Progenitor cell of endocrine pancreas (in vitro differentiated cells): ENCODE measurements around the gene FGB. TPM values are rescaled to one million over a fixed set of nuclear protein-coding genes. Genes with fewer than 3 reads are reported as not detected.

Experiments used
- DNase-seq: peaks from one replicate; pipeline ENCODE4 v3.0.0; 2021; ENCODE audit warnings: low spot score; ENCODE audit not compliant: unreplicated experiment
- H3K27ac Mint-ChIP-seq: 2 replicates; pipeline ENCODE4 v1.8.0; 2021; ENCODE audit warnings: mild to moderate bottlenecking, moderate library complexity, mixed read lengths
- H3K27me3 Mint-ChIP-seq: 2 replicates; pipeline ENCODE4 v1.8.0; 2021; ENCODE audit warnings: mixed read lengths
- H3K36me3 Mint-ChIP-seq: 2 replicates; pipeline ENCODE4 v1.8.0; 2022; ENCODE audit warnings: mixed read lengths; ENCODE audit not compliant: insufficient read depth
- H3K4me1 Mint-ChIP-seq: 2 replicates; pipeline ENCODE4 v1.8.0; 2021; ENCODE audit warnings: low read depth, mixed read lengths
- H3K4me3 Mint-ChIP-seq: 2 replicates; pipeline ENCODE4 v1.8.0; 2021; ENCODE audit warnings: low read depth, mild to moderate bottlenecking, moderate library complexity, mixed read lengths
- H3K9me3 Mint-ChIP-seq: 2 replicates; pipeline ENCODE4 v1.8.0; 2021; ENCODE audit warnings: low read depth, mixed read lengths
- total RNA-seq: library from RNA; stranded (reverse); gene quantifications from 2 replicates; pipeline ENCODE4 v1.2.1, GENCODE V29; 2021
- TF ChIP-seq, protein P1 (sequence below): fragments of 200-600 bp; sonication (generic); IDR thresholded peaks from one replicate; pipeline ENCODE4 v1.5.0; 2021; ENCODE audit warnings: antibody characterized with exemption, mild to moderate bottlenecking; ENCODE audit not compliant: unreplicated experiment

The FGB gene
- total RNA-seq, 1 donor from 2014 or later = 37.7 TPM

DNA sequence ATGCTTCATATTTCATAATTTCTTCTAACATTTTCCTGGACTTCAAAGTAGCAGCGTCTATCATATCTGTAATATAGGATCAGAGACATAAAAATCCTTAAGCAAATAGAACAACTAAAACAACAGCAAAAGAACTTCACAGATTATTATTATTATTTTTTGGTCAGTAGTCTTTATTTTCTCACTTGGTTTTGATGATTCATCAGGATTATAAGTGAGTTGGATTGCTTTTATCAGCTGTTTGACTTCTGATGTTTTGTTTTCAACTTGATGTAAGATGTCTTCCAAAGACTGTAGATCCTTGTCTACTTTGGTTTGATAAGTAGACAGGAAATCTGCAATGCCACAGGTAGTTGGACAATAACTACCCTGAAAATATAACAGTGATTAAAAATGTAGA, 49.0 kb downstream of the FGB start:
- Mint-ChIP-seq H3K4me1 (peaks cover 19% of the 10 kb centered on the region), H3K27ac (no peak overlapping the region), H3K36me3 (peaks cover 1% of the 10 kb centered on the region), H3K4me3 (no peak overlapping the region), H3K27me3 (no peaks in the 10 kb centered on the region), H3K9me3 (no peaks in the 10 kb centered on the region)
- TF ChIP-seq, protein P1, sequence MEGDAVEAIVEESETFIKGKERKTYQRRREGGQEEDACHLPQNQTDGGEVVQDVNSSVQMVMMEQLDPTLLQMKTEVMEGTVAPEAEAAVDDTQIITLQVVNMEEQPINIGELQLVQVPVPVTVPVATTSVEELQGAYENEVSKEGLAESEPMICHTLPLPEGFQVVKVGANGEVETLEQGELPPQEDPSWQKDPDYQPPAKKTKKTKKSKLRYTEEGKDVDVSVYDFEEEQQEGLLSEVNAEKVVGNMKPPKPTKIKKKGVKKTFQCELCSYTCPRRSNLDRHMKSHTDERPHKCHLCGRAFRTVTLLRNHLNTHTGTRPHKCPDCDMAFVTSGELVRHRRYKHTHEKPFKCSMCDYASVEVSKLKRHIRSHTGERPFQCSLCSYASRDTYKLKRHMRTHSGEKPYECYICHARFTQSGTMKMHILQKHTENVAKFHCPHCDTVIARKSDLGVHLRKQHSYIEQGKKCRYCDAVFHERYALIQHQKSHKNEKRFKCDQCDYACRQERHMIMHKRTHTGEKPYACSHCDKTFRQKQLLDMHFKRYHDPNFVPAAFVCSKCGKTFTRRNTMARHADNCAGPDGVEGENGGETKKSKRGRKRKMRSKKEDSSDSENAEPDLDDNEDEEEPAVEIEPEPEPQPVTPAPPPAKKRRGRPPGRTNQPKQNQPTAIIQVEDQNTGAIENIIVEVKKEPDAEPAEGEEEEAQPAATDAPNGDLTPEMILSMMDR = no peak
- DNase-seq = no peak

DNA sequence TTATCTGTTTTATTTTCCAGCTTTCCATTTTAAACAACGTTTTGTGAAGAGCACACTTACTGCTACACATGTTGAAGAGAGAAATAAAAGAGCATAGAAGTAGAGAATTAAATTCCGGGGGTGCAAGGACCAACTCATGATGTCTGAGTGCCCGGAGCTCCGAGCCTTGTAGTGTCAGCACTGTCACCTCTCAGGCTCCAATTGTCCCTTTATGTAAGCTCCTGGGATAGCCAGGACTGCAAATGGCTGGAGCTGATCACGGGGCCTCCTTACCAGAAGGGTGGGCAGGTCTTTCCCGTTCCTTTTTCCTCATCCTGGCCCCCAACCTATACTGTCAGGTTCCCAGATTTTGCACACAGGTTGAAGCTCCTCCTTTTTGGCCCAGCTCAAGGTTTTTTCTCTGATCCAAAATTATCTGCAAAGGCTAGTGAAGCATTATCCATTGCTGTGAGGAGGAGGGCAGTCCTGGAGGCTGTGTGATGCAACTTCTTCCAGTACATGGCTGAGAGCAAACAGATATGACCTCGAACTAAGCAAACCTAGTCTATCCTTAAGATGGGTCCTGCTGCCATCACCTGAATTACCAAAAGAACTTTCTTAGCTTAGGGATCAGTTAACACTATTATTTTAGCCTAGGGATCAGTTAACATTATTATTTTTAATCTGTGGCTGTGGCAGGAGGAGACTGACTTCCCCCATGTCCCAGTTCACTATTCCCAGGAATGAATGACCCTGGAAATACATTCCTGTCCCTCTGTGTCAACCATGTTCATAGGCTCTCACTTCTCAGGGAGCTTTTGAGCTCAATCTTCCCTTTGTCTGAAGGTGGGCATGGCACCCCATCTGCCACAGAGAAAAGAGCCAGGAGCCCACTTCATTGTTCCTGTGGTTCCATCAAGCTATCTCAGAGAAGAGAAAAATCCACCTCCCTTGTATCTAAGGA, 49.9 kb downstream of the FGB start, which contains the start of gene FGG:
TSS of gene FGG (minus strand) at position 185 of the 943 bp plus-strand sequence. CDS start at position 138, 47 bp downstream.
- H3K27ac Mint-ChIP-seq = no peak within 1 kb of the TSS
- H3K27me3 Mint-ChIP-seq = no peaks in the 10 kb centered on the region
- no peak within 1 kb of the TSS for H3K4me3 Mint-ChIP-seq
- H3K4me1 Mint-ChIP-seq = peaks cover 25% of the 10 kb centered on the region
- TF ChIP-seq, protein P1 = no peak
- H3K9me3 Mint-ChIP-seq = no peaks in the 10 kb centered on the region
- H3K36me3 Mint-ChIP-seq = peaks cover 1% of the 10 kb centered on the region
- DNase-seq = no peak

DNA sequence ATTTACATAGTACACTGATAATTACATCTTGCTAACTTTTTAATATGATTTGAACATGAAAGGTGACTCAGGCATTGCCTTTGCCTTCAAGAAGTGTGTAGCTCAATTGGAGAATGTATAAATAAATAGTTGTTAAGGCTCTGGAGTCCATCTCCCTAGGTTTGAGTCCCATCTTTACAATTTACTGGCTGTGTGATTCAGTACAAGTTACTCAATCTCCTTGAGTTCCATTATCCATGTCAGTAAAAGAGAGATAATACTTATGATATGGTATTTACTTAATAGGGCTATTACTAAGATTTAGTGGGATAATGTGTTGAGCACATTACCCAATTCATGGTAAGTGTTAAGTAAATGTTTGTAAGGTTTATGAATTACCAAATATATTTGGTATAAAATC, 51.5 kb downstream of the FGB start:
- TF ChIP-seq, protein P1 = no peak
- Mint-ChIP-seq H3K9me3 (no peaks in the 10 kb centered on the region), H3K36me3 (no peaks in the 10 kb centered on the region), H3K4me1 (peaks cover 35% of the 10 kb centered on the region), H3K27me3 (no peaks in the 10 kb centered on the region), H3K27ac (no peak overlapping the region), H3K4me3 (no peak overlapping the region)
- no peak for DNase-seq

DNA sequence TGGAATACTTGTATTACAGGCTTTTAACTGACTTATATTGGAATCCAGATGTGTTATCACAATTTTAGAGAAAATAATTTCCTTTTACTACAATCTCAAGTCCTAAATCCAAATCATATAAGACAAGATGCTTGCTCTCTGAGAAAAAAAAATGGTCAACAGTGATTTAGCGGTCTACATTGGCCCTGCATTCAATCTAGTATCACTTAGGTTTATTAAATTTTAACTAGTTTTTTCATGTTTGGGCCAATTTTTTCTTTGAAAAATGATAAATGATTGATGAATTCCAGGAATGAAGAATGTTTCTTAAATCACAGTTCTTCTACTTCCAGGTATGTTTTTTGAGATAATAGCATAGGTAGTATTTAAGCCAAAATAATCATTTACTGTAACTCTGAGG, 52.4 kb downstream of the FGB start:
- TF ChIP-seq, protein P1 = no peak
- Mint-ChIP-seq H3K9me3 (no peaks in the 10 kb centered on the region), H3K4me1 (peaks cover 38% of the 10 kb centered on the region), H3K27me3 (no peaks in the 10 kb centered on the region), H3K27ac (no peak overlapping the region), H3K36me3 (no peaks in the 10 kb centered on the region), H3K4me3 (no peak overlapping the region)
- no peak for DNase-seq

- TF ChIP-seq, protein P1 = no peak
- DNase-seq = no peak
- no peaks in the 10 kb centered on the region for H3K27me3 Mint-ChIP-seq
Measured at GRCh38 chr4:154616287-154616686, 53.5 kb downstream of the FGB start.

More at GRCh38 chr4:154616287-154616686, 53.5 kb downstream of the FGB start:
- no peak overlapping the region for H3K4me3 Mint-ChIP-seq
- no peaks in the 10 kb centered on the region for H3K9me3 Mint-ChIP-seq
- no peak overlapping the region for H3K27ac Mint-ChIP-seq
- peaks cover 35% of the 10 kb centered on the region for H3K4me1 Mint-ChIP-seq
- no peaks in the 10 kb centered on the region for H3K36me3 Mint-ChIP-seq
